K562 (cell line): ENCODE data around the gene ECT2. TPM values are rescaled to one million over a fixed set of nuclear protein-coding genes. Genes with fewer than 3 reads are reported as not detected.
A peak's percentile ranks its signal among the peaks of the same experiment; 100 is the strongest.
"Not testable (repeated sequence)": the region's sequence is repeated elsewhere in the genome, so short reads cannot be mapped to it uniquely, and the experiment has no call there.

ENCODE experiments used
- ATAC-seq: fragments of 200-7000 bp; cut with Tn5 transposase; 3 replicates; pipeline ENCODE4 v1.9.1; 2020; ENCODE audit warnings: moderate library complexity
- BruUV-seq: library from RNA; stranded (reverse); fragments of 400-500 nt; replicated peaks from 2 replicates; lab custom pipeline; 2021; lab: Mats Ljungman, UMichigan
- CTCF ChIA-PET: fragments of 300-600 bp; formaldehyde crosslinking; extraction: SDS; loops from one replicate; lab custom pipeline; 2021; ENCODE audit warnings: low intra/inter-chr PET ratio; lab: Yijun Ruan, JAX
- POLR2A ChIA-PET: fragments of 300-600, 350-650 bp; sonication (Branson Sonifier 250); formaldehyde crosslinking; extraction: SDS; loops from one replicate; lab custom pipeline; 2021; ENCODE audit warnings: antibody characterized with exemption, inconsistent platforms; lab: Yijun Ruan, JAX
- DNase-seq, 4 experiments: peaks; one replicate each; pipeline versions ENCODE4 v3.0.0 to v3.0.0-alpha.2; 2011 to 2018; ENCODE audit warnings: low spot score in 3 of 4, mixed read lengths in 3 of 4; ENCODE audit errors: extremely low read depth in 1 of 4
- FAIRE-seq: peaks from 2 replicates; lab custom pipeline; 2011; peaks lifted over from hg19 to GRCh38; lab: Jason Lieb, UNC
- H2AFZ ChIP-seq: 2 replicates; pipeline ENCODE4 v1.6.0; 2011; ENCODE audit warnings: low read depth, low read length, control low read depth, inconsistent platforms
- H3K27ac ChIP-seq: fragments of 200-600 bp; 3 replicates; pipeline ENCODE4 v1.8.0; 2011; ENCODE audit warnings: low read depth, mild to moderate bottlenecking, control low read depth, inconsistent platforms, low read length, moderate library complexity, mixed read lengths; ENCODE audit errors: extremely low read depth
- H3K27me3 ChIP-seq, 2 experiments: fragments of 300-600 bp in 1 of 2; 2 replicates in 1 of 2; 3 replicates in 1 of 2; pipeline versions ENCODE4 v1.6.0 to v1.8.0; 2011; ENCODE audit warnings: inconsistent platforms in 2 of 2, low read length in 2 of 2, mild to moderate bottlenecking in 1 of 2, mixed read lengths in 1 of 2, moderate library complexity in 1 of 2; ENCODE audit not compliant: control insufficient read depth in 2 of 2, insufficient read depth in 2 of 2
- H3K36me3 ChIP-seq: fragments of 300-600 bp; 3 replicates; pipeline ENCODE4 v1.8.0; 2011; ENCODE audit warnings: mild to moderate bottlenecking, low read length, inconsistent platforms; ENCODE audit not compliant: control insufficient read depth, insufficient read depth
- H3K4me1 ChIP-seq, 2 experiments: fragments of 200-600 bp in 1 of 2; replicated peaks in 1 of 2; 2 replicates in 1 of 2; 3 replicates in 1 of 2; pipeline versions ENCODE4 v1.5.1 to v1.8.0; 2011; ENCODE audit warnings: inconsistent platforms in 2 of 2, low read length in 2 of 2, mild to moderate bottlenecking in 1 of 2, mixed read lengths in 1 of 2, moderate library complexity in 1 of 2; ENCODE audit not compliant: control insufficient read depth in 2 of 2, insufficient read depth in 2 of 2
- H3K4me2 ChIP-seq: 2 replicates; pipeline ENCODE4 v1.6.1; 2011; ENCODE audit warnings: low read length, control low read depth, inconsistent platforms, mixed read lengths; ENCODE audit not compliant: insufficient read depth
- H3K4me3 ChIP-seq: fragments of 200-600 bp; sonication (generic), shearing (Covaris generic); 2 replicates; pipeline ENCODE4 v1.5.1; 2016; ENCODE audit warnings: control low read depth, inconsistent platforms
- H3K79me2 ChIP-seq: fragments of 200-600 bp; 3 replicates; pipeline ENCODE4 v1.8.0; 2011; ENCODE audit warnings: low read length, inconsistent platforms; ENCODE audit not compliant: control insufficient read depth, insufficient read depth
- H3K9ac ChIP-seq, 2 experiments: 2 replicates each; pipeline versions ENCODE4 v1.6.0 to v1.6.1; 2011; ENCODE audit warnings: low read depth in 2 of 2, low read length in 2 of 2, control low read depth in 1 of 2, inconsistent platforms in 1 of 2, mild to moderate bottlenecking in 1 of 2, mixed read lengths in 1 of 2; ENCODE audit not compliant: insufficient read depth in 1 of 2
- H3K9me1 ChIP-seq: one replicate; pipeline ENCODE4 v1.6.0; 2011; ENCODE audit warnings: inconsistent platforms, mild to moderate bottlenecking, low read length, moderate library complexity; ENCODE audit not compliant: control insufficient read depth, insufficient read depth
- H3K9me3 ChIP-seq: replicated peaks from 2 replicates; pipeline ENCODE4 v1.5.1; 2011; ENCODE audit warnings: low read depth, low read length, inconsistent platforms; ENCODE audit not compliant: control insufficient read depth, insufficient read depth
- H4K20me1 ChIP-seq: replicated peaks from 2 replicates; pipeline ENCODE4 v1.6.1; 2011; ENCODE audit warnings: low read length, inconsistent platforms, mixed read lengths; ENCODE audit not compliant: control insufficient read depth, insufficient read depth
- BCOR ChIP-seq: fragments of 450-650 bp; IDR thresholded peaks from 2 replicates; pipeline ENCODE4 v1.6.1; 2016
- CCNT2 ChIP-seq: IDR thresholded peaks from 2 replicates; pipeline ENCODE4 v1.6.1; 2011; ENCODE audit warnings: borderline replicate concordance, low read depth, mild to moderate bottlenecking, moderate library complexity, mixed read lengths, low read length; ENCODE audit not compliant: insufficient read length; ENCODE audit errors: extremely low read depth
- GABPA ChIP-seq: fragments of 200-800 bp; sonication (Bioruptor generic); conservative IDR thresholded peaks from 2 replicates; pipeline ENCODE4 v1.6.1; 2016; ENCODE audit warnings: low read depth, missing genetic modification characterization, missing compliant biosample characterization
- ILK ChIP-seq: fragments of 450-650 bp; IDR thresholded peaks from 2 replicates; pipeline ENCODE4 v1.6.1; 2016; ENCODE audit warnings: missing genetic modification characterization, low read depth, mild to moderate bottlenecking, missing compliant biosample characterization, moderate library complexity, borderline replicate concordance
- SMAD2 ChIP-seq: fragments of 150-350 bp; IDR thresholded peaks from 2 replicates; pipeline ENCODE4 v1.6.1; 2014; ENCODE audit warnings: low read depth, mild to moderate bottlenecking, low read length
- SNIP1 ChIP-seq: fragments of 450-650 bp; IDR thresholded peaks from 2 replicates; pipeline ENCODE4 v1.7.1; 2017; ENCODE audit warnings: low read depth, mild to moderate bottlenecking
- ZBTB49 ChIP-seq: sonication (generic); formaldehyde crosslinking; IDR thresholded peaks from 2 replicates; pipeline ENCODE4 v1.8.0; 2022; ENCODE audit warnings: missing genetic modification reagents, mild to moderate bottlenecking, borderline replicate concordance
- ZNF146 ChIP-seq: IDR thresholded peaks from one replicate; pipeline ENCODE4 v1.6.1; 2018; ENCODE audit warnings: missing compliant biosample characterization; ENCODE audit not compliant: unreplicated experiment
- WGBS: fragments of 100-300 bp; shearing (Covaris generic); methylation state at CpG from one replicate; pipeline ENCODE4 v1.1.6; 2016; ENCODE audit warnings: low coverage, mixed read lengths; ENCODE audit not compliant: insufficient coverage; ENCODE audit errors: missing lambda C conversion rate; 5-methylcytosine and 5-hydroxymethylcytosine counted together
- in situ Hi-C: fragments of 300-500 bp; cut with MboI; formaldehyde crosslinking; loops from 4 replicates; pipeline ENCODE4 v1.15.0; 2018; ENCODE audit warnings: inconsistent platforms, mixed read lengths
- intact Hi-C: fragments of 100-400 bp; cut with micrococcal nuclease; formaldehyde crosslinking; loops from 2 replicates; pipeline ENCODE4 v1.14.2; 2022
- polyA plus RNA-seq, 8 experiments: library from polyadenylated mRNA; depleted of rRNA in 4 of 8; stranded (reverse) in 5 of 8; unstranded in 3 of 8; fragments of >200 nt; fragmentation: Nextera tagmentation in 2 of 8; fragmentation: Illumina TruSeq in 1 of 8; extraction: Ambion mirVana in 2 of 8; extraction: Trizol in 1 of 8; gene quantifications; 2 replicates each; pipeline versions ENCODE4 v1.2.1 to v1.2.3, GENCODE V29; 2011 to 2014; ENCODE audit warnings: inconsistent platforms in 1 of 8, missing spikeins in 1 of 8
- total RNA-seq, 7 experiments: library from RNA; depleted of rRNA in 6 of 7; stranded (reverse); fragments of >200 nt in 6 of 7; fragmentation: Illumina TruSeq in 2 of 7; extraction: Trizol in 2 of 7; gene quantifications; 2 replicates each; pipeline versions ENCODE4 v1.2.1 to v1.2.3, GENCODE V29; 2011 to 2021; ENCODE audit warnings: low replicate concordance in 1 of 7
- TF ChIP-seq, protein P1 (sequence below): sonication (generic); formaldehyde crosslinking; IDR thresholded peaks from 2 replicates; pipeline ENCODE4 v1.9.0; 2022; ENCODE audit warnings: mild to moderate bottlenecking, missing genetic modification reagents
- TF ChIP-seq, protein P2 (sequence below): sonication (generic); formaldehyde crosslinking; IDR thresholded peaks from 2 replicates; pipeline ENCODE4 v1.8.0; 2022; ENCODE audit warnings: mild to moderate bottlenecking, missing genetic modification reagents
- TF ChIP-seq, protein P3 (sequence below): fragments of 450-650 bp; IDR thresholded peaks from 2 replicates; pipeline ENCODE4 v1.6.1; 2016; ENCODE audit warnings: antibody characterized with exemption

The ECT2 gene
- total and polyA plus RNA-seq, 9 of the 15 experiments (the other 6 are each of a cell fraction or from before 2014, with no cell fraction given) = 19.0 to 53.0 (median 36.5) TPM

DNA sequence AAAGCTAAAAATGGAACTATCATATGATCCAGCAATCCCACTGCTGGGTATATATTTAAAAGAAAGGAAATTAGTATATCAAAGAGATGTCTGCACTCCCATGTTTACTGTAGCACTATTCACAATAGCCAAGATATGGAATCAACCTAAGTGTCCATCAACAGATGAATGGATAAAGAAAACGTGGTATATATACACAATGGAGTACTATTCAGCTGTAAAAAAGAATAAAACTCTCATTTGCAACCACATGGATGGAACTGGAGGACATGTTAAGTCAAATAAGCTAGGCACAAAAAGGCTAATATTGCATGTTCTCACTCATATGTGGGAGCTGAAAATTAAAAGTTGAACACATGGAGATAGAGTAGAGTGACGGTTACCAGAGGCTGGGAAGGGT, 76.7 kb downstream of the ECT2 start:
- H3K4me2 ChIP-seq, H3K9ac ChIP-seq, FAIRE-seq, H2AFZ ChIP-seq, H3K79me2 ChIP-seq, H3K36me3 ChIP-seq, in situ Hi-C loops, H3K9me1 ChIP-seq, H3K4me3 ChIP-seq, ATAC-seq, DNase-seq, H3K9me3 ChIP-seq, CTCF ChIA-PET, H3K27me3 ChIP-seq, H4K20me1 ChIP-seq, BruUV-seq, intact Hi-C loops, H3K27ac ChIP-seq, H3K4me1 ChIP-seq: not testable (repeated sequence)
- POLR2A ChIA-PET = interaction anchor here (0.7 kb wide), 1 partner anchor 9 kb away, joined by 3 read pairs; no protein-coding TSS in a partner anchor
- 68% methylated on average over 2 of the region's 2 CpGs for WGBS
- TF ChIP-seq ZNF146 (CRISPR knock-in tag) = peak; percentile 30
- TF ChIP-seq, all 486 proteins: peak for 1; not testable (repeated sequence) for 485

DNA sequence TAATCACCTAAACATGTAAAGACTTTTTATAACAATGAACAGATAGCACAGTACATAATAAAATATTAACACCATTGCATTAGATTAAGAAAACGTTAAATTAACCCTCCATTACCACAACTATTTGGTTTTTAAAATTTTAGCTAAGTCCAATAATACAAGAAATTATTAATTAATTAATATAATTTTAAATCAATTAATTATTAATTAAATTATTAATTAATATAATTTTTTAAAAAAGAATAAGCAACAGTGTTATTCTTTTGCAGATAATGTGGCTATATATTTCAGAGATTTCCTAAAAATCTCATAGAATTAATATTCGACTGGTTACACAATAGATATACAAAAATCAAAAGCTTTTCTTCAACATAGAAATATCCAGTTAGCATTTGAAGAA, 82.5 kb downstream of the ECT2 start:
- no peak for FAIRE-seq
- no TSS peak for BruUV-seq
- no peaks in the 10 kb centered on the region; a peak in 1 of 5 replicates for H3K4me1 ChIP-seq
- ATAC-seq = no peak
- no peaks in the 10 kb centered on the region for H3K27me3 ChIP-seq
- H3K79me2 ChIP-seq = no peaks in the 10 kb centered on the region
- 9% methylated on average over 2 of the region's 2 CpGs for WGBS
- H3K36me3 ChIP-seq = no peaks in the 10 kb centered on the region
- no peak overlapping the region for H3K27ac ChIP-seq
- no peaks in the 10 kb centered on the region for H4K20me1 ChIP-seq
- ChIA-PET POLR2A (interaction anchor here (0.7 kb wide), 1 partner anchor 305 kb away, joined by 3 read pairs; no protein-coding TSS in a partner anchor), CTCF (no interaction called here)
- DNase-seq = no peak
- no peaks in the 10 kb centered on the region for H3K9me3 ChIP-seq
- in situ Hi-C loops (no loop called here), intact Hi-C loops (loop anchor here (10.0 kb wide), 1 partner anchor 442 kb away; no protein-coding TSS in a partner anchor)
- H2AFZ ChIP-seq = no peak overlapping the region
- no peaks in the 10 kb centered on the region for H3K9me1 ChIP-seq
- no peak overlapping the region for H3K4me3 ChIP-seq
- no peak overlapping the region for H3K4me2 ChIP-seq
- no peak overlapping the region for H3K9ac ChIP-seq
- TF ChIP-seq SNIP1 (no peak), ILK (no peak), GABPA (tag) (no peak), CCNT2 (no peak), BCOR (no peak), ZBTB49 (no peak), SMAD2 (no peak)
- TF ChIP-seq, protein P1, sequence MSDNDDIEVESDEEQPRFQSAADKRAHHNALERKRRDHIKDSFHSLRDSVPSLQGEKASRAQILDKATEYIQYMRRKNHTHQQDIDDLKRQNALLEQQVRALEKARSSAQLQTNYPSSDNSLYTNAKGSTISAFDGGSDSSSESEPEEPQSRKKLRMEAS (CRISPR knock-in tag) = no peak
- TF ChIP-seq, protein P2, sequence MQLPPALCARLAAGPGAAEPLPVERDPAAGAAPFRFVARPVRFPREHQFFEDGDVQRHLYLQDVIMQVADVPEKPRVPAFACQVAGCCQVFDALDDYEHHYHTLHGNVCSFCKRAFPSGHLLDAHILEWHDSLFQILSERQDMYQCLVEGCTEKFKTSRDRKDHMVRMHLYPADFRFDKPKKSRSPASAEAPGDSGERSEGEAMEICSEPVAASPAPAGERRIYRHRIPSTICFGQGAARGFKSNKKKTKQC (CRISPR knock-in tag) = no peak
- TF ChIP-seq, protein P3, sequence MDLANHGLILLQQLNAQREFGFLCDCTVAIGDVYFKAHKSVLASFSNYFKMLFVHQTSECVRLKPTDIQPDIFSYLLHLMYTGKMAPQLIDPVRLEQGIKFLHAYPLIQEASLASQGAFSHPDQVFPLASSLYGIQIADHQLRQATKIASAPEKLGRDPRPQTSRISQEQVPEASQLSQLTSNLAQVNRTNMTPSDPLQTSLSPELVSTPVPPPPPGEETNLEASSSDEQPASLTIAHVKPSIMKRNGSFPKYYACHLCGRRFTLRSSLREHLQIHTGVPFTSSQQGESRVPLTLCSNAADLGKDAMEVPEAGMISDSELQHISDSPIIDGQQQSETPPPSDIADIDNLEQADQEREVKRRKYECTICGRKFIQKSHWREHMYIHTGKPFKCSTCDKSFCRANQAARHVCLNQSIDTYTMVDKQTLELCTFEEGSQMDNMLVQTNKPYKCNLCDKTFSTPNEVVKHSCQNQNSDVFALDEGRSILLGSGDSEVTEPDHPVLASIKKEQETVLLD = no peak
